Testis (tissue), 3 donors: ENCODE data around the gene HP1BP3. TPM values are rescaled to one million over a fixed set of nuclear protein-coding genes. Genes with fewer than 3 reads are reported as not detected.
A peak's percentile ranks its signal among the peaks of the same experiment; 100 is the strongest.

Source experiments
- DNase-seq: peaks from one replicate; pipeline ENCODE4 v3.0.0-alpha.2; 2019
- H3K27ac ChIP-seq, 2 donors: fragments of 200-600 bp; sonication (generic); one replicate each; pipeline ENCODE4 v1.5.1; 2019
- H3K27me3 ChIP-seq: fragments of 200-600 bp; sonication (generic); one replicate; pipeline ENCODE4 v1.5.1; 2019
- H3K36me3 ChIP-seq: fragments of 200-600 bp; sonication (generic); one replicate; pipeline ENCODE4 v1.5.1; 2017; ENCODE audit warnings: low read depth; ENCODE audit errors: missing control alignments
- H3K4me1 ChIP-seq: fragments of 200-600 bp; sonication (generic); one replicate; pipeline ENCODE4 v1.5.1; 2019
- H3K4me3 ChIP-seq, 2 donors: fragments of 200-600 bp; sonication (generic); one replicate each; pipeline ENCODE4 v1.5.1; 2017 to 2019
- H3K9me3 ChIP-seq: fragments of 200-600 bp; sonication (generic); one replicate; pipeline ENCODE4 v1.5.1; 2017
- CTCF ChIP-seq, 3 experiments: fragments of 450-650 bp in 2 of 3; fragments of 200-600 bp in 1 of 3; sonication (generic) in 1 of 3; IDR thresholded peaks; one replicate each; pipeline ENCODE4 v1.5.1; 2016 to 2019; ENCODE audit warnings: antibody characterized with exemption in 3 of 3, mild to moderate bottlenecking in 2 of 3, moderate library complexity in 1 of 3
- POLR2A ChIP-seq: fragments of 450-650 bp; IDR thresholded peaks from one replicate; pipeline ENCODE4 v1.6.1; 2017; ENCODE audit warnings: antibody characterized with exemption, mild to moderate bottlenecking, moderate library complexity
- WGBS, 2 donors: methylation state at CpG; one replicate each; pipeline ENCODE4 v1.1.5; 2018; 5-methylcytosine and 5-hydroxymethylcytosine counted together
- intact Hi-C: fragments of 100-400 bp; cut with DNase I; formaldehyde crosslinking; loops from one replicate; pipeline ENCODE4 v1.15.1; 2023; ENCODE audit warnings: low total_unique reads
- polyA plus RNA-seq: library from polyadenylated mRNA; stranded (reverse); fragments of 350-450 nt; fragmentation: Illumina TruSeq; extraction: RNeasy Lipid Tissue Mini Kit (QIAGEN cat#74804); gene quantifications from one replicate; pipeline ENCODE4 v1.2.3, GENCODE V29; 2014; ENCODE audit warnings: low read depth, low replicate concordance; ENCODE audit not compliant: insufficient read depth
- total RNA-seq, 2 donors: library from RNA; depleted of rRNA; stranded (reverse); fragments of >200 nt; gene quantifications; one replicate each; pipeline ENCODE4 v1.2.3, GENCODE V29; 2016

The HP1BP3 gene
- total and polyA plus RNA-seq, 3 donors from 2014 or later: 165 to 401 (median 347) TPM

GRCh38 chr1:20732588-20733359 lies 54.3 kb downstream of the HP1BP3 start, which contains the start of gene SH2D5:
TSS of gene SH2D5 (minus strand) at chr1:20732703. CDS start at chr1:20728044, 4,659 bp downstream.
- WGBS, 2 donors: 3% methylated on average over 24 to 38 of the region's 38 CpGs
- TF ChIP-seq POLR2A (no peak), CTCF (IDR thresholded peaks at IDR 0.05) (peak in 2 of 3 experiments; percentile 13 to 23)
- intact Hi-C loops: no loop called here
- H3K36me3 ChIP-seq: no peaks in the 10 kb centered on the region
- H3K27me3 ChIP-seq: no peaks in the 10 kb centered on the region
- H3K27ac ChIP-seq: peak within 1 kb of the TSS; percentile 9 to 37
- no peaks in the 10 kb centered on the region for H3K9me3 ChIP-seq
- H3K4me3 ChIP-seq: peak within 1 kb of the TSS; percentile 55 to 57
- H3K4me1 ChIP-seq: peaks cover 18% of the 10 kb centered on the region
- peak; percentile 91 for DNase-seq

GRCh38 chr1:20732071-20732587 lies 55.0 kb downstream of the HP1BP3 start:
- H3K4me3 ChIP-seq: peak overlapping the region; percentile 55 to 57
- H3K9me3 ChIP-seq: no peaks in the 10 kb centered on the region
- DNase-seq: peak; percentile 54
- no peaks in the 10 kb centered on the region for H3K27me3 ChIP-seq
- no peak for TF ChIP-seq POLR2A
- TF ChIP-seq CTCF (IDR thresholded peaks at IDR 0.05): no peak
- no peaks in the 10 kb centered on the region for H3K36me3 ChIP-seq
- 0 to 1% methylated on average over 14 to 34 of the region's 55 CpGs for WGBS, 2 donors
- intact Hi-C loops: no loop called here
- H3K4me1 ChIP-seq: peaks cover 18% of the 10 kb centered on the region
- H3K27ac ChIP-seq: no peak overlapping the region

- no peak for TF ChIP-seq POLR2A
- DNase-seq: peak; percentile 14
- Histone ChIP-seq H3K9me3 (no peaks in the 10 kb centered on the region), H3K36me3 (no peaks in the 10 kb centered on the region), H3K4me1 (peaks cover 18% of the 10 kb centered on the region), H3K27ac (no peak overlapping the region), H3K27me3 (no peaks in the 10 kb centered on the region), H3K4me3 (peak overlapping the region; percentile 55 to 57)
- intact Hi-C loops: no loop called here
- WGBS, 2 donors: 20 to 29% methylated on average over 8 to 39 of the region's 62 CpGs
These were observed 55.8 kb downstream of the HP1BP3 start for GRCh38 chr1:20731057-20731991.

- intact Hi-C loops: no loop called here
- H3K4me1 ChIP-seq: peaks cover 18% of the 10 kb centered on the region
- no peak overlapping the region for H3K4me3 ChIP-seq
- H3K36me3 ChIP-seq: no peaks in the 10 kb centered on the region
- TF ChIP-seq CTCF (IDR thresholded peaks at IDR 0.05) (no peak), POLR2A (no peak)
- 40 to 53% methylated on average over 1 to 4 of the region's 4 CpGs for WGBS, 2 donors
- H3K9me3 ChIP-seq: no peaks in the 10 kb centered on the region
- peak; percentile 13 for DNase-seq
- no peak overlapping the region for H3K27ac ChIP-seq
- H3K27me3 ChIP-seq: no peaks in the 10 kb centered on the region
These were observed 56.4 kb downstream of the HP1BP3 start for GRCh38 chr1:20730690-20731056.
